GM12878 (cell line): ENCODE data around the gene TRIM40. TPM values are rescaled to one million over a fixed set of nuclear protein-coding genes. Genes with fewer than 3 reads are reported as not detected.

ENCODE experiments used
- ATAC-seq: fragments of 200-7000 bp; cut with Tn5 transposase; 3 replicates; pipeline ENCODE4 v1.9.1; 2020; ENCODE audit warnings: mild to moderate bottlenecking, moderate library complexity
- BruUV-seq: library from RNA; stranded (reverse); fragments of 400-500 nt; replicated peaks from 2 replicates; lab custom pipeline; 2021; lab: Mats Ljungman, UMichigan
- CTCF ChIA-PET: fragments of 300-600 bp; sonication (Branson Sonifier 250); formaldehyde crosslinking; extraction: SDS; loops from one replicate; lab custom pipeline; 2021; ENCODE audit warnings: inconsistent platforms; lab: Yijun Ruan, JAX
- POLR2A ChIA-PET: fragments of 350-600 bp; formaldehyde crosslinking; extraction: SDS; loops from one replicate; lab custom pipeline; 2021; ENCODE audit warnings: inconsistent platforms; lab: Charles Lee
- RAD21 ChIA-PET: fragments of 300-600 bp; sonication (Branson Sonifier 250); formaldehyde crosslinking; loops from one replicate; lab custom pipeline; 2023; ENCODE audit warnings: antibody characterized with exemption; ENCODE audit not compliant: unreplicated experiment; lab: Charles Lee
- SMC1A ChIA-PET: fragments of 300-600 bp; sonication (Branson Sonifier 250); formaldehyde crosslinking; loops from one replicate; lab custom pipeline; 2023; ENCODE audit not compliant: unreplicated experiment, uncharacterized antibody; lab: Charles Lee
- DNase-seq: peaks from one replicate; pipeline ENCODE4 v3.0.0-alpha.2; 2011; ENCODE audit warnings: low read depth, low spot score
- FAIRE-seq: peaks from 3 replicates; lab custom pipeline; 2011; peaks lifted over from hg19 to GRCh38; lab: Jason Lieb, UNC
- H2AFZ ChIP-seq: 2 replicates; pipeline ENCODE4 v1.6.0; 2011; ENCODE audit warnings: low read depth, low read length, control low read depth; ENCODE audit not compliant: control insufficient read depth
- H3K27ac ChIP-seq: 2 replicates; pipeline ENCODE4 v1.5.1; 2011; ENCODE audit warnings: control low read depth; ENCODE audit not compliant: control insufficient read depth, insufficient read depth
- H3K27me3 ChIP-seq, 2 experiments: replicated peaks in 1 of 2; 2 replicates each; pipeline versions ENCODE4 v1.6.0 to v1.6.1; 2011; ENCODE audit warnings: low read length in 1 of 2; ENCODE audit not compliant: control insufficient read depth in 2 of 2, insufficient read depth in 2 of 2
- H3K36me3 ChIP-seq, 2 experiments: 2 replicates each; pipeline ENCODE4 v1.5.1; 2011; ENCODE audit warnings: low read length in 1 of 2; ENCODE audit not compliant: control insufficient read depth in 2 of 2, insufficient read depth in 2 of 2
- H3K4me1 ChIP-seq: 2 replicates; pipeline ENCODE4 v1.6.1; 2011; ENCODE audit warnings: mild to moderate bottlenecking, low read length, moderate library complexity, mixed read lengths; ENCODE audit not compliant: control insufficient read depth, insufficient read depth
- H3K4me2 ChIP-seq: 2 replicates; pipeline ENCODE4 v1.6.0; 2011; ENCODE audit warnings: control low read depth; ENCODE audit not compliant: control insufficient read depth, insufficient read depth
- H3K4me3 ChIP-seq: fragments of 200-600 bp; sonication (generic); 2 replicates; pipeline ENCODE4 v1.5.1; 2016
- H3K79me2 ChIP-seq: 2 replicates; pipeline ENCODE4 v1.6.0; 2011; ENCODE audit warnings: low read length; ENCODE audit not compliant: control insufficient read depth, insufficient read depth
- H3K9ac ChIP-seq: 2 replicates; pipeline ENCODE4 v1.8.0; 2011; ENCODE audit warnings: low read length, control low read depth, mixed read lengths; ENCODE audit not compliant: control insufficient read depth, insufficient read depth
- H3K9me3 ChIP-seq: replicated peaks from 3 replicates; pipeline ENCODE4 v1.5.1; 2011; ENCODE audit warnings: mild to moderate bottlenecking, low read length; ENCODE audit not compliant: control insufficient read depth, insufficient read depth
- H4K20me1 ChIP-seq: 2 replicates; pipeline ENCODE4 v1.6.0; 2011; ENCODE audit not compliant: control insufficient read depth, insufficient read depth
- CBX3 ChIP-seq: fragments of 200-600 bp; sonication (generic); IDR thresholded peaks from 2 replicates; pipeline ENCODE4 v1.6.1; 2016; ENCODE audit warnings: low read depth, borderline replicate concordance
- GABPA ChIP-seq: IDR thresholded peaks from 2 replicates; pipeline ENCODE4 v1.6.1; 2014; ENCODE audit warnings: antibody characterized with exemption, low read depth, mild to moderate bottlenecking, inconsistent platforms
- POLR2A ChIP-seq: IDR thresholded peaks from 2 replicates; pipeline ENCODE4 v1.6.1; 2011; ENCODE audit warnings: low read depth, mild to moderate bottlenecking, low read length
- POLR2AphosphoS2 ChIP-seq: IDR thresholded peaks from 2 replicates; pipeline ENCODE4 v1.6.1; 2011; ENCODE audit warnings: low read depth, mild to moderate bottlenecking, low read length, improper control_type of control experiment, moderate library complexity
- POLR2AphosphoS5 ChIP-seq: IDR thresholded peaks from 2 replicates; pipeline ENCODE4 v1.6.1; 2011; ENCODE audit warnings: mild to moderate bottlenecking, low read length, inconsistent platforms
- RB1 ChIP-seq: fragments of 450-650 bp; formaldehyde crosslinking; IDR thresholded peaks from 2 replicates; pipeline ENCODE4 v1.6.1; 2017; ENCODE audit warnings: mild to moderate bottlenecking, borderline replicate concordance
- WGBS: methylation state at CpG from one replicate; pipeline ENCODE4 v1.1.6; 2016; ENCODE audit warnings: low lambda C conversion rate; ENCODE audit not compliant: insufficient replicate concordance, insufficient coverage; ENCODE audit errors: missing lambda C conversion rate; 5-methylcytosine and 5-hydroxymethylcytosine counted together
- in situ Hi-C: fragments of 300-500 bp; cut with MboI; formaldehyde crosslinking; loops from 9 replicates; pipeline ENCODE4 v1.14.3; 2018; ENCODE audit warnings: mixed read lengths
- intact Hi-C: fragments of 100-400 bp; cut with micrococcal nuclease; formaldehyde crosslinking; loops from one replicate; pipeline ENCODE4 v1.14.2; 2022; ENCODE audit not compliant: unreplicated experiment
- polyA plus RNA-seq, 11 experiments: library from polyadenylated mRNA; depleted of rRNA in 4 of 11; unstranded in 6 of 11; stranded (reverse) in 5 of 11; fragments of >200 nt; fragmentation: Nextera tagmentation in 4 of 11; fragmentation: Illumina TruSeq in 1 of 11; extraction: Ambion mirVana in 4 of 11; extraction: Trizol in 1 of 11; gene quantifications; 1 replicate in 1 of 11; 2 replicates in 10 of 11; pipeline versions ENCODE4 v1.2.1 to v1.2.3, GENCODE V29; 2011 to 2016; ENCODE audit warnings: inconsistent platforms in 2 of 11, missing spikeins in 2 of 11, low read depth in 1 of 11
- total RNA-seq, 4 experiments: library from RNA; depleted of rRNA in 3 of 4; stranded (reverse); fragments of >200 nt in 3 of 4; fragmentation: Illumina TruSeq in 1 of 4; extraction: Trizol in 1 of 4; gene quantifications; 2 replicates each; pipeline versions ENCODE4 v1.2.1 to v1.2.3, GENCODE V29; 2013 to 2021

The TRIM40 gene
- total and polyA plus RNA-seq, 10 of the 15 experiments (the other 5 are each of a cell fraction or from before 2014, with no cell fraction given): not detected

DNA sequence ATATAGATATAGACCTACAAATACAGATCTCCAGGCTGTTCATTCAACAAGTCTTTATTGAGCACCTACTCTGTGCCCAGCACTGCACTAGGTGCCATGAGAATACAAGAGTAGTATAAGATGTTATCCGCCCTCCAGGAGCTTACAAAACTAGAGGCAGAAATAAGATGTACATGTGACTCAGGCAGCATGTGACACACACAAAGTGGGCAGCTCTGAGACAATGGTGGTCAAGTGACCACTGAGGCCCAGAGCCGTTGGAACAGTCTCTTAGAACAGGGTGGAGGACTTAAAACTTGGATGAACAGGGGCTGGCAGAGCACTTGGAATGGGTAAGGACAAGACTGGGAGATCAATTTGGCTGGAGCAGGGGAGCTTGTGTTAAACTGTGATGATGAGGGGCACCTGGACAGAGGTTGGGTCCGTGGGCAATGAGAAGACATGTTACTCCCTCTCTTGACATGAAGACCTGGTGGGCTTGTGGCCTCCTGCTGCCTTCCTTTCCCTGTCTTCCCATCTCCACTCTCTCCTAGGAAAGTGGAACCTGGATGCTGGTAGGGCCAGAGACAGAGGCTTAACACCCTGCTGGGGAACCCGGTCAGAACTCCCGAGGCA lies 48.6 kb downstream of the TRIM40 start:
- Histone ChIP-seq H2AFZ (no peak overlapping the region), H3K27me3 (no peaks in the 10 kb centered on the region), H3K4me1 (no peaks in the 10 kb centered on the region), H3K9me3 (peaks cover 5% of the 10 kb centered on the region; the same call in 2 of the 3 replicates), H3K27ac (no peak overlapping the region), H4K20me1 (no peaks in the 10 kb centered on the region), H3K36me3 (peaks cover 15 to 18% of the 10 kb centered on the region in 2 experiments), H3K4me3 (no peak overlapping the region), H3K4me2 (no peak overlapping the region), H3K79me2 (no peaks in the 10 kb centered on the region), H3K9ac (no peak overlapping the region)
- in situ Hi-C loops (no loop called here), intact Hi-C loops (no loop called here)
- ChIA-PET POLR2A (no interaction called here), RAD21 (no interaction called here), CTCF (interaction anchor here (0.6 kb wide), 1 partner anchor 56 kb away, joined by 4 read pairs; no protein-coding TSS in a partner anchor), SMC1A (no interaction called here)
- BruUV-seq: no TSS peak
- no peak for TF ChIP-seq RB1
- TF ChIP-seq POLR2A: peak; percentile 38; the same call in 1 of the 2 replicates
- TF ChIP-seq POLR2AphosphoS5: peak; percentile 51; the same call in 1 of the 2 replicates
- 97% methylated on average over 5 of the region's 5 CpGs for WGBS
- no peak for FAIRE-seq
- no peak; the same call in 1 of the 3 replicates for ATAC-seq
- no peak for DNase-seq

DNA sequence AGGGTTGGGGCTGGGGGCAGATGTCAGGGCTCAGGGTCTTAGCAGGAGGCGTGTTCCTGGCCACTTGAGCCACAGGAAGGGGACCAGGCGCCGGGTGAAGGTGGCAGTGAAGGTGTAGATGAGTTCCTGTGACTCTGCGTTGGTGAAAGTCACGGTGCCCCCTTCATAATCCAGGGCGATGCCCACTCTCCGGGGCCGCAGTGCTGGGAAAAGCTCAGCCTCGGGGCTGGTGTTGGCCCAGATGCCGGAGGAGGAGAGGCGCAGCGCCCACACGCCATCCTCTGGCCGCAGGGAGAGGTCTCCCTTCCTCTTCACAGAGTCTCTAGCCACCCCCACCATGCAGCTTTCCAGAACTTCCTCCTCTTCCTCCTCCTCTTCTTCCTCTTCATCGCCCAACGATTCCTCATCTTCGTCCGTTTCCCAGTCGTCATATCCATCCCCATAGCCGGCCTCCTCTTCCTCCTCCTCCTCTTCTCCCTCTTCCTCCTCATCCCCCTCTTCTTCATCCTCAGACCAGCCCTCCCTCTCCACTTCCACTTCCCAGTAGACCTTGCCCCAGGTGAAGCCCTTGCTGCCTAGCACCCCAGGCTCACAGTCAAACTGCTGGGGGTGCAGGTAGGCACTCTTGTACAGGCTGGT lies 50.0 kb downstream of the TRIM40 start:
- 95% methylated on average over 16 of the region's 20 CpGs for WGBS
- H3K9ac ChIP-seq: no peak overlapping the region
- H4K20me1 ChIP-seq: no peaks in the 10 kb centered on the region
- TF ChIP-seq POLR2AphosphoS2: no peak
- TF ChIP-seq GABPA: no peak
- no peak for TF ChIP-seq CBX3
- peak; percentile 50; the same call in 1 of the 2 replicates for TF ChIP-seq POLR2AphosphoS5
- TF ChIP-seq, all 136 proteins: peak for 1
- Histone ChIP-seq H3K9me3 (no peaks in the 10 kb centered on the region; the same call in 2 of the 3 replicates), H3K4me1 (no peaks in the 10 kb centered on the region), H2AFZ (no peak overlapping the region), H3K79me2 (no peaks in the 10 kb centered on the region), H3K4me2 (no peak overlapping the region), H3K36me3 (peaks cover 18 to 25% of the 10 kb centered on the region in 2 experiments), H3K27me3 (no peaks in the 10 kb centered on the region), H3K27ac (no peak overlapping the region), H3K4me3 (no peak overlapping the region)
- ATAC-seq: no peak
- SMC1A ChIA-PET: no interaction called here
- POLR2A ChIA-PET: interaction anchor here (1.0 kb wide), 1 partner anchor 8 kb away, joined by 3 read pairs; no protein-coding TSS in a partner anchor
- RAD21 ChIA-PET: no interaction called here
- CTCF ChIA-PET: interaction anchor here (0.9 to 1.5 kb wide), 2 partner anchors 33 to 98 kb away, joined by 3 read pairs; no protein-coding TSS in a partner anchor
- TSS peak; percentile 60 for BruUV-seq
- in situ Hi-C loops (no loop called here), intact Hi-C loops (no loop called here)
- no peak for FAIRE-seq
- no peak for DNase-seq
